Measurements from ENCODE around the gene MLLT1.

Gene MLLT1

GRCh38 chr19:6241680-6242377 lies 37.9 kb downstream of the MLLT1 start:
- H3K9me3 ChIP-seq (ENCODE audit: severe bottlenecking), result no peaks in the 10 kb centered on the region
- DNase-seq, result no peak
- no peak overlapping the region for H3K27ac ChIP-seq
- no peak overlapping the region for H3K4me3 ChIP-seq (ENCODE audit: low read depth, low read length)
- H3K27me3 ChIP-seq (ENCODE audit: insufficient read depth, low read depth, severe bottlenecking), result no peaks in the 10 kb centered on the region
- TF ChIP-seq, protein P1, sequence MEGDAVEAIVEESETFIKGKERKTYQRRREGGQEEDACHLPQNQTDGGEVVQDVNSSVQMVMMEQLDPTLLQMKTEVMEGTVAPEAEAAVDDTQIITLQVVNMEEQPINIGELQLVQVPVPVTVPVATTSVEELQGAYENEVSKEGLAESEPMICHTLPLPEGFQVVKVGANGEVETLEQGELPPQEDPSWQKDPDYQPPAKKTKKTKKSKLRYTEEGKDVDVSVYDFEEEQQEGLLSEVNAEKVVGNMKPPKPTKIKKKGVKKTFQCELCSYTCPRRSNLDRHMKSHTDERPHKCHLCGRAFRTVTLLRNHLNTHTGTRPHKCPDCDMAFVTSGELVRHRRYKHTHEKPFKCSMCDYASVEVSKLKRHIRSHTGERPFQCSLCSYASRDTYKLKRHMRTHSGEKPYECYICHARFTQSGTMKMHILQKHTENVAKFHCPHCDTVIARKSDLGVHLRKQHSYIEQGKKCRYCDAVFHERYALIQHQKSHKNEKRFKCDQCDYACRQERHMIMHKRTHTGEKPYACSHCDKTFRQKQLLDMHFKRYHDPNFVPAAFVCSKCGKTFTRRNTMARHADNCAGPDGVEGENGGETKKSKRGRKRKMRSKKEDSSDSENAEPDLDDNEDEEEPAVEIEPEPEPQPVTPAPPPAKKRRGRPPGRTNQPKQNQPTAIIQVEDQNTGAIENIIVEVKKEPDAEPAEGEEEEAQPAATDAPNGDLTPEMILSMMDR (IDR thresholded peaks at IDR 0.05; ENCODE audit: low read depth, low read length), result no peak
- peaks cover 32% of the 10 kb centered on the region for H3K36me3 ChIP-seq

- Histone ChIP-seq H3K27me3 (ENCODE audit: insufficient read depth, low read depth, severe bottlenecking) (no peaks in the 10 kb centered on the region), H3K9me3 (ENCODE audit: severe bottlenecking) (no peaks in the 10 kb centered on the region), H3K36me3 (peaks cover 31% of the 10 kb centered on the region), H3K27ac (no peak overlapping the region), H3K4me3 (ENCODE audit: low read depth, low read length) (no peak overlapping the region)
- no peak for DNase-seq
- TF ChIP-seq, protein P1 (IDR thresholded peaks at IDR 0.05; ENCODE audit: low read depth, low read length), result no peak
These were observed 38.7 kb downstream of the MLLT1 start for GRCh38 chr19:6241056-6241455.

DNA sequence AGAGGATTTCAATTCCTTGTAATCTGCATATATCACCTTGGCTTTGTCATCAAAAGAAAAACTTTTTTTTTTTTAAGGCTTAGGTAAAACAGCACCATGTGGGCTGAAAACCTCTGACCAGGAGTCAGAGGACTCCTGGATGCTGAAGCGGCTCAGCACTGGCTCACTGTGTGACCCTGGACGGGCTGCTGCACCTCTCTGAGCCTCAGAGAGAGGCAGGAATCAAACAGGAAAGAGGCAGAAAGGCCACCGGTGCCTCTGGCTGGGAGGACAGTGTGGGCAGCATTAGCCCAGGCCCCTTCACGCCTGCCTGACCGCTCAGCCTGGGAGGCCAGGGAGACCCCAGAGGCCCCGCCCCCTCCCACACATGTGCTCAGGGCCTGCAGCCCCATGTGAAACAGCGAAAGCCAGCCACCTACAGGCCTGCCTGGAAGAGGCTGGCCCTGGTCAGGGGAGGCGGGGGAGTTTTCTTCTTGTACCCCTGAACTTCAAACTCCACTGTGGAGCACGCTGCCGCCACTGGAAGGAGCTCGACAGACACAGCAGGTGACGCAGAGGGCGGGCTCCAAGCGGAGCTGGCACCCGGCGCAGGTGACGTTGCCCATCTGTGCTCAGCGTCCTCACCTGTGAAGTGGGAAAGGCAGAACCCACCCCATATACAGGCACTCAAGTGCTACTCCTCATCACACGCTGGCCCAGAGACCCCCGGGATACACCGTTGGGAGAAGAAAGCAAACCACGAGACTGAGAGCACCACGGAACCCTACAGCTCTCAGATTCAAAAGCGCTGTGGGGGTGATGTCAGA lies 39.7 kb downstream of the MLLT1 start:
- H3K36me3 ChIP-seq, result peaks cover 31% of the 10 kb centered on the region
- DNase-seq, result no peak
- H3K27ac ChIP-seq, result no peak overlapping the region
- no peaks in the 10 kb centered on the region for H3K27me3 ChIP-seq (ENCODE audit: insufficient read depth, low read depth, severe bottlenecking)
- H3K9me3 ChIP-seq (ENCODE audit: severe bottlenecking), result no peaks in the 10 kb centered on the region
- no peak overlapping the region for H3K4me3 ChIP-seq (ENCODE audit: low read depth, low read length)
- TF ChIP-seq, protein P1 (IDR thresholded peaks at IDR 0.05; ENCODE audit: low read depth, low read length), result no peak

DNA sequence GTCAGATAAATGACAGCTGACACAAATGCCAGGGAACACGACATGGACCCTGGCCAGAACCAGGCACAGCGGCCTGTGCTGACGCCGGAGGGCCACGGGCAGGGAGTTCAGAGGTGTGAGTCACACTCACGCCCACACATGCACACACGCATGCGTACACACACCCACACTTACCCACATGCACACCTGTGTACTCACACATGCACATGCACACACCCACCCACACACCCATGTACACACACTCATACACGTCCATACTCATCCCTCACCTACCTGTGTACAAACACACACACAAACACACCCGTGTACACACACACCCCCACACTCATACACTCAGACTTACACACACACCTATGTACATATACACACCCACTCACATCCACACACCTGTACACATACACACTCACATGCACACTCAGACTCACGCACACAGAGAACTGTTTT lies 40.4 kb downstream of the MLLT1 start:
- TF ChIP-seq, protein P1 (IDR thresholded peaks at IDR 0.05; ENCODE audit: low read depth, low read length), result no peak
- H3K36me3 ChIP-seq, result peaks cover 31% of the 10 kb centered on the region
- no peak overlapping the region for H3K4me3 ChIP-seq (ENCODE audit: low read depth, low read length)
- H3K27ac ChIP-seq, result no peak overlapping the region
- no peaks in the 10 kb centered on the region for H3K9me3 ChIP-seq (ENCODE audit: severe bottlenecking)
- DNase-seq, result no peak
- no peaks in the 10 kb centered on the region for H3K27me3 ChIP-seq (ENCODE audit: insufficient read depth, low read depth, severe bottlenecking)

- Histone ChIP-seq H3K36me3 (peaks cover 31% of the 10 kb centered on the region), H3K27me3 (ENCODE audit: insufficient read depth, low read depth, severe bottlenecking) (no peaks in the 10 kb centered on the region), H3K4me3 (ENCODE audit: low read depth, low read length) (no peak overlapping the region), H3K27ac (no peak overlapping the region), H3K9me3 (ENCODE audit: severe bottlenecking) (no peaks in the 10 kb centered on the region)
- TF ChIP-seq, protein P1 (IDR thresholded peaks at IDR 0.05; ENCODE audit: low read depth, low read length), result no peak
- no peak for DNase-seq
These were observed 41.0 kb downstream of the MLLT1 start for GRCh38 chr19:6238643-6239281.

Data from WERI-Rb-1 (cell line).